ENCODE measurements around the gene ADCY2. TPM values are rescaled to one million over a fixed set of nuclear protein-coding genes. Genes with fewer than 3 reads are reported as not detected.

ADCY2 gene
- polyA plus RNA-seq, 1 of the 3 experiments (the other 2 are of a cell fraction) = not detected

- no peaks in the 10 kb centered on the region for H3K79me2 ChIP-seq (ENCODE audit: insufficient read depth)
- H3K9me3 ChIP-seq = no peaks in the 10 kb centered on the region
- H4K20me1 ChIP-seq (ENCODE audit: insufficient read depth) = no peaks in the 10 kb centered on the region
- CTCF ChIA-PET = no interaction called here
- no peaks in the 10 kb centered on the region for H3K4me1 ChIP-seq (ENCODE audit: control insufficient read depth in 1 of 2, insufficient read depth in 2 of 2, low read depth in 1 of 2, low read length in 1 of 2)
- no peak for DNase-seq
- no peaks in the 10 kb centered on the region for H3F3A ChIP-seq (replicated peaks; ENCODE audit: insufficient read depth)
- H3K9me2 ChIP-seq = no peaks in the 10 kb centered on the region
- POLR2A ChIA-PET = no interaction called here
- no peak overlapping the region for H3K4me2 ChIP-seq
- no peak overlapping the region for H3K27ac ChIP-seq (ENCODE audit: low read depth in 2 of 2, low read length in 1 of 2)
- H3K9ac ChIP-seq = no peak overlapping the region
- WGBS (ENCODE audit: low lambda C conversion rate) = 0% methylated on average over 4 of the region's 7 CpGs
- no peaks in the 10 kb centered on the region for H3K27me3 ChIP-seq (ENCODE audit: insufficient read depth)
- no peak overlapping the region for H3K4me3 ChIP-seq (ENCODE audit: low read depth in 2 of 2, low read length in 1 of 2)
- no peaks in the 10 kb centered on the region for H3K36me3 ChIP-seq (replicated peaks in 1 of 2; ENCODE audit: control insufficient read depth in 1 of 2, insufficient read depth in 2 of 2, low read length in 1 of 2)
- H2AFZ ChIP-seq (ENCODE audit: low read depth) = no peak overlapping the region
- no peak for TF ChIP-seq MXI1 (IDR thresholded peaks at IDR 0.05; ENCODE audit: low read depth, low read length)
- TF ChIP-seq MEF2A (IDR thresholded peaks at IDR 0.05; ENCODE audit: borderline replicate concordance, low read depth) = no peak
Observed at GRCh38 chr5:7488734-7489133, 92.8 kb downstream of the ADCY2 start.

GRCh38 chr5:7492371-7492770 lies 96.4 kb downstream of the ADCY2 start:
- CTCF ChIA-PET = no interaction called here

More at GRCh38 chr5:7492371-7492770, 96.4 kb downstream of the ADCY2 start:
- Histone ChIP-seq H3K9ac (no peak overlapping the region), H2AFZ (ENCODE audit: low read depth) (no peak overlapping the region), H3F3A (replicated peaks; ENCODE audit: insufficient read depth) (no peaks in the 10 kb centered on the region), H3K27me3 (ENCODE audit: insufficient read depth) (no peaks in the 10 kb centered on the region), H3K4me2 (no peak overlapping the region), H3K9me3 (no peaks in the 10 kb centered on the region), H3K9me2 (no peaks in the 10 kb centered on the region), H4K20me1 (ENCODE audit: insufficient read depth) (no peaks in the 10 kb centered on the region), H3K4me1 (ENCODE audit: control insufficient read depth in 1 of 2, insufficient read depth in 2 of 2, low read depth in 1 of 2, low read length in 1 of 2) (no peaks in the 10 kb centered on the region), H3K4me3 (ENCODE audit: low read depth in 2 of 2, low read length in 1 of 2) (no peak overlapping the region), H3K36me3 (replicated peaks in 1 of 2; ENCODE audit: control insufficient read depth in 1 of 2, insufficient read depth in 2 of 2, low read length in 1 of 2) (no peaks in the 10 kb centered on the region), H3K79me2 (ENCODE audit: insufficient read depth) (no peaks in the 10 kb centered on the region), H3K27ac (ENCODE audit: low read depth in 2 of 2, low read length in 1 of 2) (no peak overlapping the region)
- POLR2A ChIA-PET = no interaction called here
- TF ChIP-seq FOXM1 (IDR thresholded peaks at IDR 0.05; ENCODE audit: low read depth) (no peak), USF2 (IDR thresholded peaks at IDR 0.05; ENCODE audit: borderline replicate concordance, low read depth, low read length) (no peak), GATA2 (CRISPR knock-in tag; IDR thresholded peaks at IDR 0.05) (no peak), RCOR1 (IDR thresholded peaks at IDR 0.05; ENCODE audit: low read length) (no peak), EZH2phosphoT487 (IDR thresholded peaks at IDR 0.05; ENCODE audit: borderline replicate concordance, low read depth) (no peak), PBX3 (IDR thresholded peaks at IDR 0.05) (no peak), NFIC (IDR thresholded peaks at IDR 0.05; ENCODE audit: borderline replicate concordance) (no peak), SMC3 (IDR thresholded peaks at IDR 0.05; ENCODE audit: low read depth, low read length) (no peak), FOSL2 (IDR thresholded peaks at IDR 0.05; ENCODE audit: borderline replicate concordance, low read depth) (no peak), TAF1 (IDR thresholded peaks at IDR 0.05; ENCODE audit: borderline replicate concordance, low read depth, low read length) (no peak), POLR2AphosphoS5 (IDR thresholded peaks at IDR 0.05; ENCODE audit: low read depth, low read length) (no peak)
- no peak for DNase-seq
- WGBS (ENCODE audit: low lambda C conversion rate) = 0% methylated on average over 4 of the region's 4 CpGs

Measured in SK-N-SH (cell line).